K562 (cell line): ENCODE results near the gene FRK. TPM values are rescaled to one million over a fixed set of nuclear protein-coding genes. Genes with fewer than 3 reads are reported as not detected.

Experiments
- CCNT2 ChIP-seq: IDR thresholded peaks from 2 replicates; pipeline ENCODE4 v1.6.1; 2011; ENCODE audit warnings: borderline replicate concordance, low read depth, mild to moderate bottlenecking, moderate library complexity, mixed read lengths, low read length; ENCODE audit not compliant: insufficient read length; ENCODE audit errors: extremely low read depth
- DDX20 ChIP-seq: fragments of 450-650 bp; IDR thresholded peaks from 2 replicates; pipeline ENCODE4 v1.6.1; 2016; ENCODE audit warnings: missing genetic modification characterization, low read depth, mild to moderate bottlenecking, missing compliant biosample characterization, moderate library complexity
- FOXP1 ChIP-seq: sonication (generic); formaldehyde crosslinking; IDR thresholded peaks from 2 replicates; pipeline ENCODE4 v1.8.0; 2022; ENCODE audit warnings: mild to moderate bottlenecking, missing genetic modification reagents
- FUS ChIP-seq: fragments of 200-400 bp; formaldehyde crosslinking; optimal IDR thresholded peaks from 2 replicates; pipeline ENCODE3; 2017; ENCODE audit warnings: low read depth, low read length
- GABPA ChIP-seq: fragments of 200-800 bp; sonication (Bioruptor generic); conservative IDR thresholded peaks from 2 replicates; pipeline ENCODE4 v1.6.1; 2016; ENCODE audit warnings: low read depth, missing genetic modification characterization, missing compliant biosample characterization
- NELFE ChIP-seq: IDR thresholded peaks from 2 replicates; pipeline ENCODE4 v1.6.1; 2011; ENCODE audit warnings: mild to moderate bottlenecking; ENCODE audit not compliant: insufficient read depth, insufficient read length
- PCBP1 ChIP-seq: fragments of 200-400 bp; formaldehyde crosslinking; IDR thresholded peaks from 2 replicates; pipeline ENCODE4 v1.6.1; 2018; ENCODE audit warnings: mild to moderate bottlenecking, low read depth, low read length; ENCODE audit not compliant: poor library complexity, severe bottlenecking
- PHF20 ChIP-seq: fragments of 450-650 bp; IDR thresholded peaks from 2 replicates; pipeline ENCODE4 v1.6.1; 2018; ENCODE audit not compliant: partially characterized antibody
- RHOXF2B ChIP-seq: fragments of 250-450 bp; sonication (Bioruptor Pico); conservative IDR thresholded peaks from 2 replicates; pipeline ENCODE4 v1.5.1; 2021
- ZNF23 ChIP-seq: fragments of 250-450 bp; sonication (Bioruptor Pico); IDR thresholded peaks from 2 replicates; pipeline ENCODE4 v1.4.0; 2020; ENCODE audit warnings: mild to moderate bottlenecking
- ZNF695 ChIP-seq: fragments of 450-650 bp; formaldehyde crosslinking; IDR thresholded peaks from 2 replicates; pipeline ENCODE4 v1.4.0; 2020; ENCODE audit warnings: mild to moderate bottlenecking, moderate library complexity
- polyA plus RNA-seq, 8 experiments: library from polyadenylated mRNA; depleted of rRNA in 4 of 8; stranded (reverse) in 5 of 8; unstranded in 3 of 8; fragments of >200 nt; fragmentation: Nextera tagmentation in 2 of 8; fragmentation: Illumina TruSeq in 1 of 8; extraction: Ambion mirVana in 2 of 8; extraction: Trizol in 1 of 8; gene quantifications; 2 replicates each; pipeline versions ENCODE4 v1.2.1 to v1.2.3, GENCODE V29; 2011 to 2014; ENCODE audit warnings: inconsistent platforms in 1 of 8, missing spikeins in 1 of 8
- total RNA-seq, 7 experiments: library from RNA; depleted of rRNA in 6 of 7; stranded (reverse); fragments of >200 nt in 6 of 7; fragmentation: Illumina TruSeq in 2 of 7; extraction: Trizol in 2 of 7; gene quantifications; 2 replicates each; pipeline versions ENCODE4 v1.2.1 to v1.2.3, GENCODE V29; 2011 to 2021; ENCODE audit warnings: low replicate concordance in 1 of 7
- TF ChIP-seq, protein P1 (sequence below): fragments of 450-650 bp; IDR thresholded peaks from 2 replicates; pipeline ENCODE4 v1.6.1; 2017; ENCODE audit warnings: antibody characterized with exemption, mild to moderate bottlenecking
- TF ChIP-seq, protein P2 (sequence below), 2 experiments: fragments of 450-650 bp in 1 of 2; sonication (generic) in 1 of 2; formaldehyde crosslinking in 1 of 2; IDR thresholded peaks; 2 replicates each; pipeline versions ENCODE4 v1.7.1 to v1.9.0; 2016 to 2022; ENCODE audit warnings: inconsistent platforms in 1 of 2, mild to moderate bottlenecking in 1 of 2, missing genetic modification reagents in 1 of 2

FRK gene
- total and polyA plus RNA-seq, 9 of the 15 experiments (the other 6 are each of a cell fraction or from before 2014, with no cell fraction given), result 0.01 to 0.29 (median 0.09) TPM

DNA sequence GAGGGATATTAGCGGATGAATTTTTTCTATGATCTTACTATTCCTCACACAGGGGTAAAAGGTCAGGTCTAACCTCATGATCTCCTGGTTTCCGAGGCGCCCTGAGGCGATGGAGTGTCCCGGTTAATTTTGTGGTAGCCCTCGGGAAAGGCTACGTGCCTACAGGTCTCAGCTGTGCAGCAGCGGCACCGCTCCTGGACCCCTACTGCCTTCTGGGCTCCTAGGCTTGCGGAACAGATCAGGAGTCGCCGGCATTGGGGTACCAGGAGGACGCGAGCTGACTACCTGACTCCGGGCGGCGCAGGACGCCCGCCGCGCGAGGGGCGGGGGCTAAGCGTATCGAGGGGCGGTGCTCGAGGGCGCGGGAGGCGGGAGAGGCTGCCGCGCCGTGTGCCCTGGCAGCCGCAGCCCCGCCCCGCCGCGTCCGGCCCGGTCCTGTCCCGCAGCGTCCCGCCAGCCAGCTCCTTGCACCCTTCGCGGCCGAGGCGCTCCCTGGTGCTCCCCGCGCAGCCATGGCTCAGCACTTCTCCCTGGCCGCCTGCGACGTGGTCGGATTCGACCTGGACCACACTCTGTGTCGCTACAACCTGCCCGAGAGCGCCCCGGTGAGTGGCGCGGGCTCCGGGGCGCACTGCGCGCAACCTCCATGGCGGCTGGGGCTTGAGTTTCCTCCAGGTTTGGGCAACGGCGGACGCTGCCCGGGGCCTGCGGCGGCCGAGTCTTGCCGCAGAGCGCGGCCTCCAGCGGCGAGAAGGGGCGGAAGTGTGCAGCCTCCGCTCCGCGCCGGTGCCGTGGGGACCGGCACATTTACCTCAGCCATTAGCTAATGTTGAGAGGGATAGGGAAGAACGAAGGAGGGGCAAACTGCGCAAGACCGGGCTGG, 40.0 kb upstream of the FRK start, which contains the start of gene NT5DC1 (continued):
- TF ChIP-seq, protein P1, sequence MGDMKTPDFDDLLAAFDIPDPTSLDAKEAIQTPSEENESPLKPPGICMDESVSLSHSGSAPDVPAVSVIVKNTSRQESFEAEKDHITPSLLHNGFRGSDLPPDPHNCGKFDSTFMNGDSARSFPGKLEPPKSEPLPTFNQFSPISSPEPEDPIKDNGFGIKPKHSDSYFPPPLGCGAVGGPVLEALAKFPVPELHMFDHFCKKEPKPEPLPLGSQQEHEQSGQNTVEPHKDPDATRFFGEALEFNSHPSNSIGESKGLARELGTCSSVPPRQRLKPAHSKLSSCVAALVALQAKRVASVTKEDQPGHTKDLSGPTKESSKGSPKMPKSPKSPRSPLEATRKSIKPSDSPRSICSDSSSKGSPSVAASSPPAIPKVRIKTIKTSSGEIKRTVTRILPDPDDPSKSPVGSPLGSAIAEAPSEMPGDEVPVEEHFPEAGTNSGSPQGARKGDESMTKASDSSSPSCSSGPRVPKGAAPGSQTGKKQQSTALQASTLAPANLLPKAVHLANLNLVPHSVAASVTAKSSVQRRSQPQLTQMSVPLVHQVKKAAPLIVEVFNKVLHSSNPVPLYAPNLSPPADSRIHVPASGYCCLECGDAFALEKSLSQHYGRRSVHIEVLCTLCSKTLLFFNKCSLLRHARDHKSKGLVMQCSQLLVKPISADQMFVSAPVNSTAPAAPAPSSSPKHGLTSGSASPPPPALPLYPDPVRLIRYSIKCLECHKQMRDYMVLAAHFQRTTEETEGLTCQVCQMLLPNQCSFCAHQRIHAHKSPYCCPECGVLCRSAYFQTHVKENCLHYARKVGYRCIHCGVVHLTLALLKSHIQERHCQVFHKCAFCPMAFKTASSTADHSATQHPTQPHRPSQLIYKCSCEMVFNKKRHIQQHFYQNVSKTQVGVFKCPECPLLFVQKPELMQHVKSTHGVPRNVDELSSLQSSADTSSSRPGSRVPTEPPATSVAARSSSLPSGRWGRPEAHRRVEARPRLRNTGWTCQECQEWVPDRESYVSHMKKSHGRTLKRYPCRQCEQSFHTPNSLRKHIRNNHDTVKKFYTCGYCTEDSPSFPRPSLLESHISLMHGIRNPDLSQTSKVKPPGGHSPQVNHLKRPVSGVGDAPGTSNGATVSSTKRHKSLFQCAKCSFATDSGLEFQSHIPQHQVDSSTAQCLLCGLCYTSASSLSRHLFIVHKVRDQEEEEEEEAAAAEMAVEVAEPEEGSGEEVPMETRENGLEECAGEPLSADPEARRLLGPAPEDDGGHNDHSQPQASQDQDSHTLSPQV, result no peak; the same call in 1 of the 2 replicates
- TF ChIP-seq RHOXF2B (CRISPR knock-in tag), result 0 out of 2 replicates have a peak, but pooled peaks have one; percentile 11
- peak; percentile 72 for TF ChIP-seq GABPA (tag)
- TF ChIP-seq ZNF695, result no peak
- TF ChIP-seq FUS, result peak; percentile 36
- TF ChIP-seq PCBP1, result no peak
- peak; percentile 58 for TF ChIP-seq CCNT2
- TF ChIP-seq NELFE, result no peak
- peak; percentile 69 for TF ChIP-seq PHF20
- no peak for TF ChIP-seq DDX20 (tag)
- TF ChIP-seq, protein P2, sequence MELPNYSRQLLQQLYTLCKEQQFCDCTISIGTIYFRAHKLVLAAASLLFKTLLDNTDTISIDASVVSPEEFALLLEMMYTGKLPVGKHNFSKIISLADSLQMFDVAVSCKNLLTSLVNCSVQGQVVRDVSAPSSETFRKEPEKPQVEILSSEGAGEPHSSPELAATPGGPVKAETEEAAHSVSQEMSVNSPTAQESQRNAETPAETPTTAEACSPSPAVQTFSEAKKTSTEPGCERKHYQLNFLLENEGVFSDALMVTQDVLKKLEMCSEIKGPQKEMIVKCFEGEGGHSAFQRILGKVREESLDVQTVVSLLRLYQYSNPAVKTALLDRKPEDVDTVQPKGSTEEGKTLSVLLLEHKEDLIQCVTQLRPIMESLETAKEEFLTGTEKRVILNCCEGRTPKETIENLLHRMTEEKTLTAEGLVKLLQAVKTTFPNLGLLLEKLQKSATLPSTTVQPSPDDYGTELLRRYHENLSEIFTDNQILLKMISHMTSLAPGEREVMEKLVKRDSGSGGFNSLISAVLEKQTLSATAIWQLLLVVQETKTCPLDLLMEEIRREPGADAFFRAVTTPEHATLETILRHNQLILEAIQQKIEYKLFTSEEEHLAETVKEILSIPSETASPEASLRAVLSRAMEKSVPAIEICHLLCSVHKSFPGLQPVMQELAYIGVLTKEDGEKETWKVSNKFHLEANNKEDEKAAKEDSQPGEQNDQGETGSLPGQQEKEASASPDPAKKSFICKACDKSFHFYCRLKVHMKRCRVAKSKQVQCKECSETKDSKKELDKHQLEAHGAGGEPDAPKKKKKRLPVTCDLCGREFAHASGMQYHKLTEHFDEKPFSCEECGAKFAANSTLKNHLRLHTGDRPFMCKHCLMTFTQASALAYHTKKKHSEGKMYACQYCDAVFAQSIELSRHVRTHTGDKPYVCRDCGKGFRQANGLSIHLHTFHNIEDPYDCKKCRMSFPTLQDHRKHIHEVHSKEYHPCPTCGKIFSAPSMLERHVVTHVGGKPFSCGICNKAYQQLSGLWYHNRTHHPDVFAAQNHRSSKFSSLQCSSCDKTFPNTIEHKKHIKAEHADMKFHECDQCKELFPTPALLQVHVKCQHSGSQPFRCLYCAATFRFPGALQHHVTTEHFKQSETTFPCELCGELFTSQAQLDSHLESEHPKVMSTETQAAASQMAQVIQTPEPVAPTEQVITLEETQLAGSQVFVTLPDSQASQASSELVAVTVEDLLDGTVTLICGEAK (IDR thresholded peaks at IDR 0.05), result peak; percentile 62; the same call in 1 of the 2 replicates
- TF ChIP-seq, protein P2 (CRISPR knock-in tag; IDR thresholded peaks at IDR 0.05), result no peak
- TF ChIP-seq ZNF23 (CRISPR knock-in tag), result no peak
- no peak for TF ChIP-seq FOXP1 (CRISPR knock-in tag)
